NCI-H345 treated with DMSO at 0.1 percent for 48 hours (cell line): Measurements from ENCODE around the gene HYCC1.
"Not testable (repeated sequence)": the region's sequence is repeated elsewhere in the genome, so short reads cannot be mapped to it uniquely, and the experiment has no call there.

ENCODE experiments used
- DNase-seq: peaks from one replicate; lab custom pipeline; 2025; ENCODE audit not compliant: unreplicated experiment; lab: John Stamatoyannopoulos, UW

HYCC1 gene

DNA sequence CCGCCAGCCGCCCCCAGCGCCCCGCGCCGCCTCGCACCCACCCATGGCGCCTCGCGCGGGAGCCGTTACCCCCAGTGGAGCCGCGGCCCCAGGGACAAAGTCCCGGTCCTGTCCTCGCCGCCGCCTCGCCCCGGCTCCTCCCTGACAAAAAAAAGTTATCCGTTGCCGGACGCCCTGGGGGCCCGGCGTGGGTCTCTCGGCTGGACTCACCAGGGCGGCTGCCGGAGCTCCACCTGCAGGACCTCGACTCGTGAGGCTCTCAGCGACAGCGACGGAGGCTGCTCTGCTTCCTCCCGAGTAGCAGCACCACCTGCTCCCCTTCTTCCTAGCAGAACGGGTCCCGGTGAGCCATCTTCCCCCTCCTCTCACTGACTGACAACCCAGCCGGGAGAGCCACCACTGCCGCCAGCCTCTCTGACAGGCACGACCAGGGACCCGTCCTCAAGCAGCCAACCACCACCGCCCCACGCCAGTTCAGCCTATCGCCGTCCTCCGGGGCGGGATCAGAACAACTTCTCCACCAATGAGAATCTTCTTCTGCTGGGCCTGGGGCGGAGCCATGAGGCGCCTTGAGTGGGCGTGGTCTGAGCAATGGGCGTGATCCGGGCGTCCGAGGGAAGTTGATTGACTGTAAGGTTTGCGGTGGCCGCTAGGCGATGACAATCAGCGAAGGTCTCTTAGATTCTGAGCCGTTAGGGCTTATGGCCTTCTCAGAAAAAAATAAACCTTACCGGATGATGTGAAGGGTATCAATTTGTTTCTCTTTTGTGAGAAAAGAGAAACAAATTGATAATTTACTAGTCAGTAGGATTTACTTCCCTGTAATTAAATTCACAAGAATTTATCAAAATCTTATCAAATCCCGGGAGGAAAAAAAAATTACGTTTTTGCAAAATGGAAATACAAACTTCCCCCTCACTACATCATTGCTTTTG, at the start of gene HYCC1:
Gene HYCC1 (minus strand): TSS at position 416 of the 935 bp plus-strand sequence. CDS start 23,019 bp downstream, outside the sequence.
- peak; percentile 99 for DNase-seq

DNA sequence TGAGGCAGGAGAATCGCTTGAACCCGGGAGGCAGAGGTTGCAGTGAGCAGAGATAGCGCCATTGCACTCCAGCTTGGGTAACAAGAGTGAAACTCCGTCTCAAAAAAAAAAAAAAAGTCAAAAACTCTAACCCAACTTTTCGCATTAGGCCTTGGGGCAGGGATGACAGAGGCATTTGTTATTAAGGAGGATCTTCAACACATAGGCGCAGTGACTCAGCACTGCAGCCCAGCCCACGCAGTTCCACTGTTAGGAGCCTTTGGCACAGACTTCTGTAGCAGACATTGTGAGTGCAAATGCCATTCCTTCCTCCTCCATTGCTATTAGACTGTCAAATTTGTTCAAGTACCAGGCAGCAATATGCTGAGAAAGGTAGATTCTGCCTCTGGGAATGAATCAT, 48.5 kb upstream of the HYCC1 start:
- no peak for DNase-seq

DNA sequence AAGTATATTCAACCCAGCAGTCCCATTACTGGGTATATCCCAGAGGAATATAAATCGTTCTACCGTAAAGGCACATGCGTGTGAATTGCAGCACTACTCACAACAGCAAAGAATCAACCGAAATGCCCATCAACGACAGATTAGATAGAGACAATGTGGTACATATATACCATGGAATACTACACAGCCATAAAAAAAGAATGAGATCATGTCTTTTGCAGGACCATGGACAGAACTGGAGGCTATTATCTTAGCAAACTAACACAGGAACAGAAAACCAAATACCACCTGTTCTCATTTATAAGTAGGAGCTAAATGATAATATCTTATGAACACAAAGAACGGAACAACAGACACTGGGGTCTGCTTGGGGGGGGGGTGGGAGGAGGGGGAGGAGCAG, 47.4 kb upstream of the HYCC1 start:
- DNase-seq: no peak

DNA sequence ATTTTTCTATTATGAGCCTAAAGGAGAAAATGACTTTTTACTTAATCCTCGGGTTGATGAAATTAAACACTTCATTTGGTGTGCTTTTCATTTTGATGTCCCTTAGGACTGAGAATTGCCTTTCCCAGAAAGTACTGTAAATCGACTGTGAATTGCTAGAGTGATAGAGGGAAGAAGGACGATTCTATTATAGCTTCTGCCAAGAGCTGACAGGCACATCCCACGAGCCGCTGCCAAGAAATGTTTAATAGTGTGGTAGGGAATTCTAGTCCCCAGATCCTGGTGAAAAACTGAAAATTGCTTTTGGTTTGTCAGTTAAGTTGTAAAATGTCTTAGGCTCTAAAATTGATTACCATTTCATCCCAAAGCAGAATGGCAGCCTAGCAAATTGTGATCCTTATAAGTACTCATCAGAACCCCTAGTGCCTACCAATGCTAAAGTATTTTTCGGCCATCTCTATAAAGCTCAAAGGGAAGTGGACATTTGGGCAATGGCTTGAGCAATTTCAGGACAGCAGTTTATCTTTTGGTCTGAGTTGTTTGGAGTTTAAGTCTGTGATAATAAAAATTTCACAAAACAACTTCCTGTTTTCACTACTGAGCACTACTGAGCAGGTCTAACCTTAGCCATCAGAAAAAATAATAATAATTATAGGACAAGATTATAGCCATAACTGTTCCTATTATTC, 44.6 kb upstream of the HYCC1 start:
- DNase-seq: no peak

DNA sequence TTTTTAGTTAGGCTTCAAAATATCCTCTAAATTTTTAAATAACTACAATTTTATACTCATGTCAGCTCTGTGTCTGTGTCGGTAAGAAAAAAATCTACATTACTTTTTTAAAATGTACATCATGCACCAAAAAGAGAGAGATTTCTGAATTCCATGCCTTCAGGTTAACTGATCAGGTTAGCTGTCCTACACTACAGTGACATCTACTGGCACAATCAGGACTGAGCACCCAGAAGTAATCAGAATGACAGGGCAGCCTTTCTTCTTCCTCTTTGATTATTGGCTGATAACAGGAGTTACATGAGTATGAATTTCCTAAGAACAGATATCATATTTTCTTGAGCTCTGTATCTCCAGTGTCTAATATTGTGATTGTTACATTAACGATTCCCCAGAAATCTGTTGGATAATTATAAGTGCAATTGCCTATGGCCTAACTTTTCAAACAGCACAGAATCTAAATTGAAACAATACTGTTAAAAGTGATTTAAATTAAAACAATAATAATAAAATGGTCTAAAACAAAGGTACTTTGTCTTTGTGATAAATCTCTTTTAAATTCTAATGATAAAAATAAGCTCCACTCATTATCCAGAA, 41.8 kb upstream of the HYCC1 start:
- peak; percentile 67 for DNase-seq

DNA sequence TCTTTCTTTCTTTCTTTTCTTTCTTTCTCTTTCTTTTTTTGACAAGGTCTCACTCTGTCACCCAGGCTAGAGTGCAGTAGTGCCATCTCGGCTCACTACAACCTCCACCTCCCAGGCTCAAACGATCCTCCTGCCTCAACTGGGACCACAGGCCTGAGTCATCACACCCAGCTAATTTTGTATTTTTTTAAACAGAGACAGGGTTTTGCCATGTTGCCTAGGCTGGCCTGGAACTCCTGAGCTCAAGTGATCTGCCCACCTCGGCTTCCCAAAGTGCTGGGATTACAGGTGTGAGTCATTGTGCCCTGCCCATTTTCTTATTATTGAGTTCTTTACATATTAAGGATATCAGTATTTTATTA, 37.2 kb upstream of the HYCC1 start:
- DNase-seq: not testable (repeated sequence)

DNA sequence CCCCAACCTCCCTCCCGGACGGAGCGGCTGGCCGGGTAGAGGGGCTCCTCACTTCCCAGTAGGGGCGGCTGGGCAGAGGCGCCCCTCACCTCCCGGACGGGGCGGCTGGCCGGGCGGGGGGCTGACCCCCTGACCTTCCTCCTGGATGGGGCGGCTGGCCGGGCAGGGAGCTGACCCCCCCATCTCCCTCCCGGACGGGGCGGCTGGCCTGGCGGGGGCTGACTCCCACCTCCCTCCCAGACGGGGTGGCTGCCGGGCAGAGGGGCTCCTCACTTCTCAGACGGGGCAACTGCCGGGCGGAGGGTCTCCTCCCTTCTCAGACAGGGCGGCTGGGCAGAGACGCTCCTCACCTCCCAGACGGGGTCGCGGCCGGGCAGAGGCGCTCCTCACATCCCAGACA, 32.4 kb upstream of the HYCC1 start:
- not testable (repeated sequence) for DNase-seq

DNA sequence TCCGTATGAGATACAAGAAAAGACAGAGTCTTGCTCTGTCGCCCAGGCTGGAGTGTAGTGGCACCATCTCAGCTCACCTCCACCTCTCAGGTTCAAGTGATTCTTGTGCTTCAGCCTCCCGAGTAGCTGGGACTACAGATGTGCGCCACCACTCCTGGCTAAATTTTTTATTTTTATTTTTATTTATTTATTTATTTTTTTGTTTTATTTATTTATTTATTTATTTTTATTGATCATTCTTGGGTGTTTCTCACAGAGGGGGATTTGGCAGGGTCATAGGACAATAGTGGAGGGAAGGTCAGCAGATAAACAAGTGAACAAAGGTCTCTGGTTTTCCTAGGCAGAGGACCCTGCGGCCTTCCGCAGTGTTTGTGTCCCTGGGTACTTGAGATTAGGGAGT, 31.2 kb upstream of the HYCC1 start:
- not testable (repeated sequence) for DNase-seq

DNA sequence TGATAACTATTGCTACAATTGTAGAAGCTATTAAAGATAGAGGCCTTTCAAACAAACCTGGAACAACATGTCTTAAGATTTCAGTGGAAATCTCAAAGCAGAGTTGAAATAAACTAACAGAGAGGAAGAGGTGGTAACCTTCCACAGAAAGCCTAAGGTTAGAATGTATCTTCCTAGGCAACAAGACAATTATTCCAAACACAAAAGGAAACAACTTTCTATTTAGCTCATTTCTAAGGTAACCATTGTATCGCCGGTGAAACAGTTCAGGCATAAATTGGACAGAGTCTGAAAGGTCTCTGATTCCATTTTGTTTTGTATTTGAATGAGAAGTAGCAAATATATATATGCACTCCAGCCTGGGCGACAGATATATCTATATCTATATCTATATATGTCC, 30.7 kb upstream of the HYCC1 start:
- DNase-seq: no peak

DNA sequence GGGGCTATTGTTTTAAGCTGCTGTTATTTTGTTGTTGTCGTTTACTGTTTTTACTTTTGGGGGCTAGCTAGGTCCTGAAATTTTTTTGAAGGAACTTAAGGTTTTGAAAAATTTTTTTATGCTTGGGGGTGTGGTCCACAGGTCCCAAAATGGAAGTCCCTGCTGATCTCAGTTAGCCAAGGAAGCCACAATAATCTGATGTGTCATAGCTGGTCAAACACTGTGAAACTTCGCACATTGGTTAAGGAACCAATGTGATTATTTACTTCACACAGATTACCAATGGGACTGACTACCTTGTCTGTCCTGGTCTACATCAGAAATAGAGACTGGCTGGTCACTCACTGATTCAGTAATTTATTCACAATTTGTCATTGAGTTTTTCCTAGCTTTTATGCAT, 29.5 kb upstream of the HYCC1 start:
- no peak for DNase-seq

DNA sequence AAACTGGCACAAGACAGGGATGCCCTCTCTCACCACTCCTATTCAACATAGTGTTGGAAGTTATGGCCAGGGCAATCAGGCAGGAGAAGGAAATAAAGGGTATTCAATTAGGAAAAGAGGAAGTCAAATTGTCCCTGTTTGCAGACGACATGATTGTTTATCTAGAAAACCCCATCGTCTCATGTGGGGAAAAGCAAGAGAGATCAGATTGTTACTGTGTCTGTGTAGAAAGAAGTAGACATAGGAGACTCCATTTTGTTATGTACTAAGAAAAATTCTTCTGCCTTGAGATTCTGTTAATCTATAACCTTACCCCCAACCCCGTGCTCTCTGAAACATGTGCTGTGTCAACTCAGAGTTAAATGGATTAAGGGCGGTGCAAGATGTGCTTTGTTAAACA, 25.7 kb upstream of the HYCC1 start:
- not testable (repeated sequence) for DNase-seq

DNA sequence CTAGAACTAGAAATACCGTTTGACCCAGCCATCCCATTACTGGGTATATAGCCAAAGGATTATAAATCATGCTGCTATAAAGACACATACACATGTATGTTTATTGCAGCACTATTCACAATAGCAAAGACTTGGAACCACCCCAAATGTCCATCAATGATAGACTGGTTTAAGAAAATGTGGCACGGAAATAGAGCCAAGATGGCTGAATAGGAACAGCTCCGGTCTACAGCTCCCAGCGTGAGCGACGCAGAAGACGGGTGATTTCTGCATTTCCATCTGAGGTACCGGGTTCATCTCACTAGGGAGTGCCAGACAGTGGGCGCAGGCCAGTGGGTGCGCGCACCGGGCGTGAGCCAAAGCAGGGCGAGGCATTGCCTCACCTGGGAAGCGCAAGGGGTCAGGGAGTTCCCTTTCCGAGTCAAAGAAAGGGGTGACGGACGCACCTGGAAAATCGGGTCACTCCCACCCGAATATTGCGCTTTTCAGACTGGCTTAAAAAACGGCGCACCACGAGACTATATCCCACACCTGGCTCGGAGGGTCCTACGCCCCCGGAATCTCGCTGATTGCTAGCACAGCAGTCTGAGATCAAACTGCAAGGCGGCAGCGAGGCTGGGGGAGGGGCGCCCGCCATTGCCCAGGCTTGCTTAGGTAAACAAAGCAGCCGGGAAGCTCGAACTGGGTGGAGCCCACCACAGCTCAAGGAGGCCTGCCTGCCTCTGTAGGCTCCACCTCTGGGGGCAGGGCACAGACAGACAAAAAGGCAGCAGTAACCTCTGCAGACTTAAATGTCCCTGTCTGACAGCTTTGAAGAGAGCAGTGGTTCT, 21.8 kb upstream of the HYCC1 start:
- not testable (repeated sequence) for DNase-seq

DNA sequence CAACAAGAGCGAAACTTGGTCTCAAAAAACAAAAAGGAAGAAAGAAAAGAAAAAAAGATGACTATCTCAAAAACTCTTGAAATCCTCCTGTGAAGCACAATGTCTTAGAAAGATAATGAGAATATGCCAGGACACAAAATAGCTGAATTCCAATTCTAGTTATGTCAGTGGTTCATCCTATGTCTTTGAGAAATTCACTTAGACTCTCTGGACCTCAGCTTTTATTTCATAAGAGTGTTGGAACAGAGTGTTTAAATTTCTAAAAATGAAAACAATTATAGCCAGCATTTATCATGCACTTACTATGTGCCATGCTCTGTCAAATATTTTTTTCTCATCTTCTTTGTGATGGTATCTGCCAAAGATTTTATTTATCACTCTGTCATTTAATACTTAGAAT, 13.3 kb upstream of the HYCC1 start:
- no peak for DNase-seq

DNA sequence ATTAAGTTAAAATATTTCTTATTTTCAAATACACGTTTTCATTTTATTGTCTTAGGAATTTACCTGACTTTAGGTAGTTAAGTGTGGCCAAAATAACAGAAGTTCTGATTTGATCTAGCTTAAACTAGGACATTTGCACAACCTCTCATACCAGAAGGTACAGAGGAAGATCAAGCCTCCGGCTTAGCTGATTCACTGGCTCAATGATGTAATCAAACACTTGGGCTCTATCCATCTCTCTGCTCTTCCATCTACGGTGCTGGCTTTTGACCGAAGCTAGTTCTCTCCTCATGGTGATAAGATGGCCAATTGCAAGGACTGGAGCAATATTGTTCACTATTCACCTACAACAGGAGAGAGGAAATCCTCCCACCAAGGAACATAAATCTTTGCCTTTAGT, 12.2 kb upstream of the HYCC1 start:
- DNase-seq: no peak

DNA sequence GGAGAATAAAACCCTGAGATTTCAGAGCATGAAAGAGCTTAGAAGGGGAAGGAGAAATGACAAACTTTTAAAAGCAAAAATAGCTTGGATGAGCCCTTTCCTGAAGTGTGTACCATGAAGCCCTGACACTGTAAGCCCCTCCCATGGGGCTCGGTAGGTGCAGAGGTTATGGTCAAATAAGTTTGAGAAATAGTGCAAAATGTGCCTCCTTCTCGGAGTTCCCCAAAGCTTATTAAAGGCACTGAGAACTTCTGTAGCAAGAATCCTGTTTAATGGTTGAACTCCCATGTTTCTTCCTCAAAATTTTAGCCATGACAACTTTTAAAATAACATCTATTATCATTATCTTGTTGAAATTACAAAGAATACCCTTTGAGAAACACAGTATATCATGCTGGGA, 10.5 kb upstream of the HYCC1 start:
- DNase-seq: no peak

DNA sequence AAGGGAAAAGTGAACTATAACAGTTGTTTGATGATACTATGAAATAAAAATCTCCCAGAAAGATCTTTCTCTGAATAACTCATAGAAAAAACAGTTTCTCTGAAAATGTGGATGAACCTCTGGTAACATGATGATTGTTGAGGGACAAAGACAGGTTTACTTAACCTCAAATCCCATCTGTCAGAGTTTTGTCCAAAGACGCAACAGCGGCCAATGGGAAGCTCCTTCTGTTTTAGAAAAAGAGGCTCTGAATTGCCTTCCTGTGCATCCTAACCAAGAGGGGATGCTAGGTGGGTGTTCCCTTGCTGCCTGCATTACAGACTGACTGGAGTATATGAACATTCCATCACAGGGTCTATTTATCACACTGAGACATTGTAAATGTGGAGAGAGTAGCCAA, 8.9 kb upstream of the HYCC1 start:
- DNase-seq: no peak

DNA sequence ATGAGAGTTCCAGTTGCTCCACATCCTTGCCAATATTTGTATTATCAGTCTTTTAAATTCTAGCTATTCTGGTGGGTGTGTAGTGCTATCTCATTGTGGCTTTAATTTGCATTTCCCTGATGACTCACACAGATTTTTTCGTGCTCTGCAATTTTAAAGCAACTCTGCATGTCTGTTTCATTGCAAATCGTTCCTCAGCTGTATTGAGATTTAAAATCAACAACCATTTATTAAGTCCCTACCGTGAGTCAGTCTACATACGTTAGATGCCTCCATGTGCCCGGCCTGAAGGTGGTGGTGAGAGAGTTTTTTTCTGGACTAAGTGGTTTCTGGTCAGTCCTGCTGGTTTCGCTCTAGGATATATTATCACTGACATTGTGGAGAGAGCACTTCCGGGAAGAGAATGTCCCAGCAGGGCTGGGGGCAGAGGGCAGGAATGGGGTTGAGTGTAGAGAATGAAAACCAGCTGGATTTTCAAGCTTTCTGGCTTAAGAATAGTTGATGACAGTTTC, 8.4 kb upstream of the HYCC1 start:
- no peak for DNase-seq

DNA sequence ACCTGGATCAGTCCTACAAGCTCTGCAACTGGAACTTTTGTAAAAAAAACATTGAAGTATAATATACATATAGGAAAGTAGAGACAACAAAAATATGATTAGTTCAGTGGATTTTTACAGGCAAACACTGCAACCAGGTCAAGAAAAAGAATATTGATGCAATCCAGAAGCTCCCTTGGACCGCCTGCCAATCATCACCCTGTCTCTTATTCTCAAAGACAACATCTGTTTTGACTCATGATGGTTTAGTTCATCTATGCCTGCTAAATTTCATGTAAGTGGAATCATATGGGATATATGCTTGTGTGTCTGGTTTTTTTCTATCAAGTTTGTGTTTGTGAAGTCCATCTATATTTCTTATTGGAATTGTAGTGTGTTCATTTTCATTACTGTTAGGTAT, 7.7 kb upstream of the HYCC1 start:
- no peak for DNase-seq

DNA sequence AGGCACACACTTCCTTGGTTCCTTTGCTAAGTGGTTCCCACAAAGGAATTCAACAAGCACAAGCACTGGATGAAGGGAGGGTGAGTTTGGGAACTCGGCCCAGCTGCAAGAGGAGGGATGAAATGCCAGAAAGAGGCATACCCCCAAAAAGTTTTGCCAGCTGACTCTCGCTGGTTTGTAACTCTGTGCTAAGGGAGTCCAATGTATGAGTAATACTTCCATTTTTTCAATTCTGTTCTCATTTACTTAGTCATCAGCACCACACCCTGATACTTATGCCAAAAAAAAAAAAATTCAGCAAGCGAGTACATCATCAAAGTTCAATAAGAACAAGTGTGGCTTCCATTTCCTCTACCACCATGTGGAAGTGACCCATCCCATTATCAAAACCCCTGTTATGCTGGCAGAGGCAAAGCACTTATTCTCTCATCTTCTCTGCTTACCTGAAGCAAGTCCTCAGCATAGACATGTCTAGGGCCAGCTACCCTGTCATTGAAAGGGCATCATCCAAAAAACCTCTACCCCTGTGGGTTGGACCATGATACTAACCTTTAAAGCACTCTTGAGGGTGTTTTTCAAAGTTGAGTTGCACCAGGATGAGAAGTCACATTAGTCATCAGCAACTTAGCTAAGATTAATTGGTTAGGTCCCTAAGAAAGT, 6.9 kb upstream of the HYCC1 start:
- no peak for DNase-seq

DNA sequence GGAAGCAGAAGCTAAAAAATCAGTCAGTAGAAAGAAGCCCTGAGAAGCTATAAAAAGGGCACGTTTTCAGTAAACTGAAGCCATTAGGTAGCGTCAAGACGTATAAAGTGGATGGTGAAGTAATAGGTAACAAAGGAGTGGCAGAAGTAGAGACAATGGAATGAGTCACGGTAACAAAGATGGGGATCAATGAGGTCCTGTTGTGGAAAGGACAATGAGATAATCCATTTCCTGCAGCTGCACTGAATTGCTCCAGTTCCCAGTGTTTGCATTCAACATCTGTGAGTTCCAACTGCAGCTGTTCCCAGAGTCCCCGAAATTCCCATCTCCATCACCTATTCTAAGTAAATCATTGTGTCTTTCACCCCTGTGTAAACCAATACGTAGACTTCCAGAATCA, 4.8 kb upstream of the HYCC1 start:
- no peak for DNase-seq
